H9 (cell line): ENCODE results near the gene UTP25. TPM values are rescaled to one million over a fixed set of nuclear protein-coding genes. Genes with fewer than 3 reads are reported as not detected.

ENCODE experiments used
- DNase-seq: peaks from one replicate; pipeline ENCODE4 v3.0.0-alpha.2; 2017
- H2AFZ ChIP-seq: one replicate; pipeline ENCODE4 v1.6.1; 2013; ENCODE audit warnings: mild to moderate bottlenecking, low read length, control low read depth, moderate library complexity
- H2AK5ac ChIP-seq: 2 replicates; pipeline ENCODE4 v1.6.1; 2013; ENCODE audit warnings: low read length, control low read depth, mixed read lengths; ENCODE audit not compliant: insufficient read length
- H2BK120ac ChIP-seq: one replicate; pipeline ENCODE4 v1.6.1; 2013; ENCODE audit warnings: low read depth, mild to moderate bottlenecking, low read length, control low read depth, inconsistent platforms; ENCODE audit not compliant: poor library complexity, severe bottlenecking
- H2BK12ac ChIP-seq: 2 replicates; pipeline ENCODE4 v1.6.1; 2013; ENCODE audit warnings: low read length, control low read depth, mixed read lengths, low read depth; ENCODE audit not compliant: insufficient read length
- H2BK15ac ChIP-seq: 2 replicates; pipeline ENCODE4 v1.6.1; 2013; ENCODE audit warnings: low read depth, low read length, control low read depth
- H2BK20ac ChIP-seq: one replicate; pipeline ENCODE4 v1.6.1; 2013; ENCODE audit warnings: low read depth, mild to moderate bottlenecking, low read length, control low read depth, inconsistent platforms; ENCODE audit not compliant: poor library complexity, severe bottlenecking
- H2BK5ac ChIP-seq: 2 replicates; pipeline ENCODE4 v1.6.1; 2013; ENCODE audit warnings: low read length, control low read depth, mixed read lengths; ENCODE audit not compliant: insufficient read length
- H3K14ac ChIP-seq: 2 replicates; pipeline ENCODE4 v1.6.1; 2013; ENCODE audit warnings: low read length, control low read depth; ENCODE audit not compliant: insufficient read depth
- H3K18ac ChIP-seq: 2 replicates; pipeline ENCODE4 v1.6.1; 2013; ENCODE audit warnings: low read depth, mild to moderate bottlenecking, mixed read lengths, low read length, control low read depth; ENCODE audit not compliant: insufficient read length
- H3K23ac ChIP-seq: 2 replicates; pipeline ENCODE4 v1.6.1; 2013; ENCODE audit warnings: low read length, control low read depth, mixed read lengths, low read depth; ENCODE audit not compliant: insufficient read length
- H3K23me2 ChIP-seq: 2 replicates; pipeline ENCODE4 v1.6.1; 2013; ENCODE audit warnings: low read depth, mild to moderate bottlenecking, mixed read lengths, low read length, control low read depth; ENCODE audit not compliant: insufficient read length, poor library complexity, severe bottlenecking
- H3K27ac ChIP-seq: 2 replicates; pipeline ENCODE4 v1.5.1; 2013; ENCODE audit warnings: low read length, control low read depth, mixed read lengths, low read depth; ENCODE audit not compliant: insufficient read length
- H3K27me3 ChIP-seq: 2 replicates; pipeline ENCODE4 v1.6.1; 2013; ENCODE audit warnings: low read length, control low read depth, inconsistent platforms; ENCODE audit not compliant: insufficient read depth
- H3K4ac ChIP-seq: 2 replicates; pipeline ENCODE4 v1.6.1; 2013; ENCODE audit warnings: low read depth, mild to moderate bottlenecking, control low read depth, inconsistent platforms, low read length, moderate library complexity
- H3K4me1 ChIP-seq: 2 replicates; pipeline ENCODE4 v1.6.1; 2013; ENCODE audit warnings: low read length, control low read depth, inconsistent platforms; ENCODE audit not compliant: insufficient read depth
- H3K4me2 ChIP-seq: 2 replicates; pipeline ENCODE4 v1.6.1; 2013; ENCODE audit warnings: low read length, control low read depth, mixed read lengths; ENCODE audit not compliant: insufficient read length, insufficient read depth
- H3K56ac ChIP-seq: 2 replicates; pipeline ENCODE4 v1.6.1; 2013; ENCODE audit warnings: low read depth, mild to moderate bottlenecking, mixed read lengths, low read length, control low read depth; ENCODE audit not compliant: insufficient read length
- H3K79me1 ChIP-seq: 2 replicates; pipeline ENCODE4 v1.6.1; 2013; ENCODE audit warnings: low read depth, mild to moderate bottlenecking, moderate library complexity, low read length, control low read depth, inconsistent platforms; ENCODE audit not compliant: insufficient read depth, poor library complexity, severe bottlenecking
- H3K79me2 ChIP-seq: 2 replicates; pipeline ENCODE4 v1.6.1; 2013; ENCODE audit warnings: low read length, control low read depth, inconsistent platforms; ENCODE audit not compliant: insufficient read depth
- H3K9ac ChIP-seq: 2 replicates; pipeline ENCODE4 v1.6.1; 2013; ENCODE audit warnings: low read length, control low read depth, mixed read lengths; ENCODE audit not compliant: insufficient read length; ENCODE audit errors: extremely low read depth
- H3K9me3 ChIP-seq: one replicate; pipeline ENCODE4 v1.6.1; 2013; ENCODE audit warnings: low read depth, low read length, inconsistent platforms; ENCODE audit not compliant: control insufficient read depth
- H3T11ph ChIP-seq: one replicate; pipeline ENCODE4 v1.6.1; 2013; ENCODE audit warnings: mild to moderate bottlenecking, low read length, control low read depth, inconsistent platforms
- H4K20me1 ChIP-seq: one replicate; pipeline ENCODE4 v1.6.1; 2013; ENCODE audit not compliant: control insufficient read depth, insufficient read length, insufficient read depth
- H4K5ac ChIP-seq: 2 replicates; pipeline ENCODE4 v1.6.1; 2013; ENCODE audit warnings: low read depth, mild to moderate bottlenecking, mixed read lengths, low read length, control low read depth; ENCODE audit not compliant: insufficient read length
- H4K8ac ChIP-seq: replicated peaks from 2 replicates; pipeline ENCODE4 v1.6.1; 2013; ENCODE audit warnings: low read length, control low read depth, mixed read lengths, low read depth; ENCODE audit not compliant: insufficient read length
- H4K91ac ChIP-seq: 2 replicates; pipeline ENCODE4 v1.6.1; 2013; ENCODE audit warnings: low read depth, mild to moderate bottlenecking, moderate library complexity, mixed read lengths, low read length, control low read depth; ENCODE audit not compliant: insufficient read length
- H3K27ac Mint-ChIP-seq, 3 experiments: 2 replicates in 2 of 3; 3 replicates in 1 of 3; pipeline ENCODE4 v1.8.0; 2020 to 2021; ENCODE audit warnings: mixed read lengths in 3 of 3, mild to moderate bottlenecking in 1 of 3, moderate library complexity in 1 of 3
- H3K27me3 Mint-ChIP-seq: 2 replicates; pipeline ENCODE4 v1.8.0; 2021; ENCODE audit warnings: low read depth, mild to moderate bottlenecking, moderate library complexity, mixed read lengths
- H3K36me3 Mint-ChIP-seq, 3 experiments: 2 replicates in 2 of 3; 3 replicates in 1 of 3; pipeline ENCODE4 v1.8.0; 2020 to 2021; ENCODE audit warnings: low read depth in 3 of 3, mixed read lengths in 3 of 3; ENCODE audit not compliant: insufficient read depth in 1 of 3
- H3K4me1 Mint-ChIP-seq, 2 experiments: 2 replicates each; pipeline ENCODE4 v1.8.0; 2020; ENCODE audit warnings: mixed read lengths in 2 of 2
- H3K4me3 Mint-ChIP-seq, 2 experiments: 2 replicates in 1 of 2; 3 replicates in 1 of 2; pipeline ENCODE4 v1.8.0; 2020 to 2021; ENCODE audit warnings: mild to moderate bottlenecking in 2 of 2, mixed read lengths in 2 of 2, moderate library complexity in 1 of 2
- H3K9me3 Mint-ChIP-seq, 2 experiments: 2 replicates in 1 of 2; 3 replicates in 1 of 2; pipeline ENCODE4 v1.8.0; 2020; ENCODE audit warnings: mild to moderate bottlenecking in 2 of 2, mixed read lengths in 2 of 2, moderate library complexity in 1 of 2
- CTCF ChIP-seq: fragments of 200-600 bp; sonication (generic); conservative IDR thresholded peaks from 3 replicates; pipeline ENCODE4 v1.8.0; 2021; ENCODE audit warnings: antibody characterized with exemption, mild to moderate bottlenecking
- WGBS: extraction: QIAGEN DNeasy Blood & Tissue Kit; methylation state at CpG from one replicate; pipeline ENCODE4 v1.1.7; 2013; ENCODE audit warnings: missing lambda C conversion rate, low lambda C conversion rate, mixed read lengths; ENCODE audit not compliant: insufficient read length; ENCODE audit errors: extremely low coverage; 5-methylcytosine and 5-hydroxymethylcytosine counted together
- total RNA-seq: library from RNA; stranded (reverse); gene quantifications from 2 replicates; pipeline ENCODE4 v1.2.1, GENCODE V29; 2021

UTP25 gene
- total RNA-seq, 1 experiment from 2014 or later = 12.9 TPM

GRCh38 chr1:209805341-209805781, 22.4 kb upstream of the UTP25 start:
- no peak overlapping the region for H4K8ac ChIP-seq
- peaks cover 8% of the 10 kb centered on the region for H3K23me2 ChIP-seq
- H3K4me3 Mint-ChIP-seq = peak overlapping the region; percentile 94 to 97
- peak overlapping the region; percentile 55 for H3K4me2 ChIP-seq
- no peak overlapping the region for H2AK5ac ChIP-seq
- no peaks in the 10 kb centered on the region for H3K9me3 ChIP-seq
- H3K36me3 Mint-ChIP-seq = 0 out of 7 replicates have a peak, but pooled peaks cover 0 to 3% (median 0%) of the 10 kb centered on the region in 3 experiments
- no peak overlapping the region for H2BK120ac ChIP-seq
- H3T11ph ChIP-seq = no peak overlapping the region
- H4K91ac ChIP-seq = no peak overlapping the region
- no peaks in the 10 kb centered on the region for H3K27me3 ChIP-seq
- no peak overlapping the region for H3K27ac ChIP-seq
- no peak overlapping the region for H2AFZ ChIP-seq
- H3K9me3 Mint-ChIP-seq = no peaks in the 10 kb centered on the region
- no peak overlapping the region for H2BK12ac ChIP-seq
- H3K27me3 Mint-ChIP-seq = peaks cover 3% of the 10 kb centered on the region
- no peak overlapping the region for H3K23ac ChIP-seq
- H4K5ac ChIP-seq = no peak overlapping the region
- H4K20me1 ChIP-seq = no peaks in the 10 kb centered on the region
- no peak overlapping the region for H2BK5ac ChIP-seq
- no peak overlapping the region for H3K4ac ChIP-seq
- no peak overlapping the region for H3K18ac ChIP-seq
- H3K27ac Mint-ChIP-seq = peak overlapping the region; percentile 89 to 99 (median 97); a peak in 3 of 7 replicates
- no CpG with 5 or more reads among the region's 19 CpGs for WGBS
- no peaks in the 10 kb centered on the region for H3K4me1 ChIP-seq
- H3K9ac ChIP-seq = peak overlapping the region; percentile 69
- peak overlapping the region; percentile 33; the same call in 1 of the 2 replicates for H3K14ac ChIP-seq
- H3K79me1 ChIP-seq = no peaks in the 10 kb centered on the region
- peak; percentile 73 for DNase-seq
- H3K56ac ChIP-seq = no peak overlapping the region
- H3K79me2 ChIP-seq = no peaks in the 10 kb centered on the region
- H2BK15ac ChIP-seq = no peak overlapping the region
- TF ChIP-seq CTCF = peak; percentile 50; the same call in 2 of the 3 replicates
- peaks cover 12 to 15% of the 10 kb centered on the region in 2 experiments for H3K4me1 Mint-ChIP-seq
- no peak overlapping the region for H2BK20ac ChIP-seq
